K562 (cell line): ENCODE measurements around the gene GSK3B. TPM values are rescaled to one million over a fixed set of nuclear protein-coding genes. Genes with fewer than 3 reads are reported as not detected.
A peak's percentile ranks its signal among the peaks of the same experiment; 100 is the strongest.

Source experiments
- ATAC-seq: fragments of 200-7000 bp; cut with Tn5 transposase; 3 replicates; pipeline ENCODE4 v1.9.1; 2020; ENCODE audit warnings: moderate library complexity
- BruUV-seq: library from RNA; stranded (reverse); fragments of 400-500 nt; replicated peaks from 2 replicates; lab custom pipeline; 2021; lab: Mats Ljungman, UMichigan
- CTCF ChIA-PET: fragments of 300-600 bp; formaldehyde crosslinking; extraction: SDS; loops from one replicate; lab custom pipeline; 2021; ENCODE audit warnings: low intra/inter-chr PET ratio; lab: Yijun Ruan, JAX
- POLR2A ChIA-PET: fragments of 300-600, 350-650 bp; sonication (Branson Sonifier 250); formaldehyde crosslinking; extraction: SDS; loops from one replicate; lab custom pipeline; 2021; ENCODE audit warnings: antibody characterized with exemption, inconsistent platforms; lab: Yijun Ruan, JAX
- DNase-seq, 4 experiments: peaks; one replicate each; pipeline versions ENCODE4 v3.0.0 to v3.0.0-alpha.2; 2011 to 2018; ENCODE audit warnings: low spot score in 3 of 4, mixed read lengths in 3 of 4; ENCODE audit errors: extremely low read depth in 1 of 4
- FAIRE-seq: peaks from 2 replicates; lab custom pipeline; 2011; peaks lifted over from hg19 to GRCh38; lab: Jason Lieb, UNC
- H2AFZ ChIP-seq: 2 replicates; pipeline ENCODE4 v1.6.0; 2011; ENCODE audit warnings: low read depth, low read length, control low read depth, inconsistent platforms
- H3K27ac ChIP-seq: fragments of 200-600 bp; 3 replicates; pipeline ENCODE4 v1.8.0; 2011; ENCODE audit warnings: low read depth, mild to moderate bottlenecking, control low read depth, inconsistent platforms, low read length, moderate library complexity, mixed read lengths; ENCODE audit errors: extremely low read depth
- H3K27me3 ChIP-seq, 2 experiments: fragments of 300-600 bp in 1 of 2; 2 replicates in 1 of 2; 3 replicates in 1 of 2; pipeline versions ENCODE4 v1.6.0 to v1.8.0; 2011; ENCODE audit warnings: inconsistent platforms in 2 of 2, low read length in 2 of 2, mild to moderate bottlenecking in 1 of 2, mixed read lengths in 1 of 2, moderate library complexity in 1 of 2; ENCODE audit not compliant: control insufficient read depth in 2 of 2, insufficient read depth in 2 of 2
- H3K36me3 ChIP-seq: fragments of 300-600 bp; 3 replicates; pipeline ENCODE4 v1.8.0; 2011; ENCODE audit warnings: mild to moderate bottlenecking, low read length, inconsistent platforms; ENCODE audit not compliant: control insufficient read depth, insufficient read depth
- H3K4me1 ChIP-seq, 2 experiments: fragments of 200-600 bp in 1 of 2; replicated peaks in 1 of 2; 2 replicates in 1 of 2; 3 replicates in 1 of 2; pipeline versions ENCODE4 v1.5.1 to v1.8.0; 2011; ENCODE audit warnings: inconsistent platforms in 2 of 2, low read length in 2 of 2, mild to moderate bottlenecking in 1 of 2, mixed read lengths in 1 of 2, moderate library complexity in 1 of 2; ENCODE audit not compliant: control insufficient read depth in 2 of 2, insufficient read depth in 2 of 2
- H3K4me2 ChIP-seq: 2 replicates; pipeline ENCODE4 v1.6.1; 2011; ENCODE audit warnings: low read length, control low read depth, inconsistent platforms, mixed read lengths; ENCODE audit not compliant: insufficient read depth
- H3K4me3 ChIP-seq: fragments of 200-600 bp; sonication (generic), shearing (Covaris generic); 2 replicates; pipeline ENCODE4 v1.5.1; 2016; ENCODE audit warnings: control low read depth, inconsistent platforms
- H3K79me2 ChIP-seq: fragments of 200-600 bp; 3 replicates; pipeline ENCODE4 v1.8.0; 2011; ENCODE audit warnings: low read length, inconsistent platforms; ENCODE audit not compliant: control insufficient read depth, insufficient read depth
- H3K9ac ChIP-seq, 2 experiments: 2 replicates each; pipeline versions ENCODE4 v1.6.0 to v1.6.1; 2011; ENCODE audit warnings: low read depth in 2 of 2, low read length in 2 of 2, control low read depth in 1 of 2, inconsistent platforms in 1 of 2, mild to moderate bottlenecking in 1 of 2, mixed read lengths in 1 of 2; ENCODE audit not compliant: insufficient read depth in 1 of 2
- H3K9me1 ChIP-seq: one replicate; pipeline ENCODE4 v1.6.0; 2011; ENCODE audit warnings: inconsistent platforms, mild to moderate bottlenecking, low read length, moderate library complexity; ENCODE audit not compliant: control insufficient read depth, insufficient read depth
- H3K9me3 ChIP-seq: replicated peaks from 2 replicates; pipeline ENCODE4 v1.5.1; 2011; ENCODE audit warnings: low read depth, low read length, inconsistent platforms; ENCODE audit not compliant: control insufficient read depth, insufficient read depth
- H4K20me1 ChIP-seq: replicated peaks from 2 replicates; pipeline ENCODE4 v1.6.1; 2011; ENCODE audit warnings: low read length, inconsistent platforms, mixed read lengths; ENCODE audit not compliant: control insufficient read depth, insufficient read depth
- MAFG ChIP-seq: fragments of 450-650 bp; conservative IDR thresholded peaks from 2 replicates; pipeline ENCODE4 v1.6.1; 2016; ENCODE audit warnings: missing genetic modification characterization, missing compliant biosample characterization
- MEIS2 ChIP-seq: fragments of 450-650 bp; IDR thresholded peaks from 2 replicates; pipeline ENCODE4 v1.6.1; 2014; ENCODE audit warnings: mild to moderate bottlenecking; ENCODE audit not compliant: partially characterized antibody
- NFE2 ChIP-seq: IDR thresholded peaks from 2 replicates; pipeline ENCODE4 v1.6.1; 2014; ENCODE audit warnings: antibody characterized with exemption, low read depth
- SPI1 ChIP-seq: IDR thresholded peaks from 2 replicates; pipeline ENCODE4 v1.6.1; 2011; ENCODE audit warnings: low read depth, low read length, control low read depth, borderline replicate concordance
- ZBTB17 ChIP-seq: fragments of 450-650 bp; formaldehyde crosslinking; IDR thresholded peaks from 2 replicates; pipeline ENCODE4 v1.4.0; 2020; ENCODE audit warnings: mild to moderate bottlenecking
- WGBS: fragments of 100-300 bp; shearing (Covaris generic); methylation state at CpG from one replicate; pipeline ENCODE4 v1.1.6; 2016; ENCODE audit warnings: low coverage, mixed read lengths; ENCODE audit not compliant: insufficient coverage; ENCODE audit errors: missing lambda C conversion rate; 5-methylcytosine and 5-hydroxymethylcytosine counted together
- in situ Hi-C: fragments of 300-500 bp; cut with MboI; formaldehyde crosslinking; loops from 4 replicates; pipeline ENCODE4 v1.15.0; 2018; ENCODE audit warnings: inconsistent platforms, mixed read lengths
- intact Hi-C: fragments of 100-400 bp; cut with micrococcal nuclease; formaldehyde crosslinking; loops from 2 replicates; pipeline ENCODE4 v1.14.2; 2022
- polyA plus RNA-seq, 8 experiments: library from polyadenylated mRNA; depleted of rRNA in 4 of 8; stranded (reverse) in 5 of 8; unstranded in 3 of 8; fragments of >200 nt; fragmentation: Nextera tagmentation in 2 of 8; fragmentation: Illumina TruSeq in 1 of 8; extraction: Ambion mirVana in 2 of 8; extraction: Trizol in 1 of 8; gene quantifications; 2 replicates each; pipeline versions ENCODE4 v1.2.1 to v1.2.3, GENCODE V29; 2011 to 2014; ENCODE audit warnings: inconsistent platforms in 1 of 8, missing spikeins in 1 of 8
- total RNA-seq, 7 experiments: library from RNA; depleted of rRNA in 6 of 7; stranded (reverse); fragments of >200 nt in 6 of 7; fragmentation: Illumina TruSeq in 2 of 7; extraction: Trizol in 2 of 7; gene quantifications; 2 replicates each; pipeline versions ENCODE4 v1.2.1 to v1.2.3, GENCODE V29; 2011 to 2021; ENCODE audit warnings: low replicate concordance in 1 of 7
- TF ChIP-seq, protein P1 (sequence below): fragments of 450-650 bp; IDR thresholded peaks from one replicate; pipeline ENCODE4 v1.6.1; 2018; ENCODE audit warnings: mild to moderate bottlenecking, moderate library complexity; ENCODE audit not compliant: partially characterized antibody
- TF ChIP-seq, protein P2 (sequence below): sonication (generic); formaldehyde crosslinking; IDR thresholded peaks from 2 replicates; pipeline ENCODE4 v1.8.1; 2023; ENCODE audit warnings: mild to moderate bottlenecking, missing genetic modification reagents, moderate library complexity
- TF ChIP-seq, protein P3 (sequence below): sonication (generic); formaldehyde crosslinking; IDR thresholded peaks from 2 replicates; pipeline ENCODE4 v1.8.1; 2023; ENCODE audit warnings: mild to moderate bottlenecking, missing genetic modification reagents

GSK3B gene
- total and polyA plus RNA-seq, 9 of the 15 experiments (the other 6 are each of a cell fraction or from before 2014, with no cell fraction given), result 4.7 to 25.0 (median 18.7) TPM

DNA sequence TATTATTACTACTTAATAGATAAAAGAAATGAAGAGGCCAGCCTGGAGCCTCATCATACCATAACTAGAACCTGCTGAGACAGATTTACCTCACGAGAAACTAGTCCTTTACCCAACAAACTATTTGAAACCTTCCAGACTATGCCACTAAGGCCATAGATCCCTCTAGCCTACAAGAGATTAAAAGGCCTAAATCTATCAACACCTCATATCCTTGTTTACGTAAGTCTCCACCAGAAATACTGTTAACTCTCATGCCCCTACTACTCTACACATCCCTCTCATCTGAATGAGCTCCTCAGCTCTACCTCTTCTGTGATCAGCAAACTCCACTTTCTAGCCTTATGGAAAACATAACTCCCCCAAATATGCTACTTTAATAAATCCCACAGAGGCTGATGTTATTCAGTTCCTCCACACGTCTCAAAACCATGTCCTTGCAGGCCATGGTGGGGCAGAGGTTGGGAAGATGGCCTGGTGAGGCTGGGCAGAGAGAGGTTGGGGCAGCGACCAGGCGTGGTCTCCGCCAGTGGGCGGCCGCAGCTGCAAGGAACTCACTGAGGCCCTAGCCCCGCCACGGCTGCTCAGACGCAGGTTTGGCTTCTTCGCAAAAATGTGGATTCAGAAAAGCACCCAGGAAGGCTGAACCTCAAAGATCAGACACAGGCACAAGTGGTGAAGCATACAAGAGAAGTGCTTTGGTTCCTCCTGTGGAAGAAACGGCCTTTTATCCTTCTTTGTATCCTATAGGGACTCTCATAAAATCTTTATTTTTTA, 65.8 kb downstream of the GSK3B start:
- no peaks in the 10 kb centered on the region for H3K9me1 ChIP-seq
- no peak overlapping the region for H2AFZ ChIP-seq
- in situ Hi-C loops, result no loop called here
- H3K9me3 ChIP-seq, result no peaks in the 10 kb centered on the region
- ATAC-seq, result no peak
- peaks cover 0 to 4% of the 10 kb centered on the region in 2 experiments; a peak in 2 of 5 replicates for H3K4me1 ChIP-seq
- no peaks in the 10 kb centered on the region for H3K36me3 ChIP-seq
- no peak overlapping the region for H3K4me3 ChIP-seq
- no peaks in the 10 kb centered on the region for H4K20me1 ChIP-seq
- no peak overlapping the region for H3K4me2 ChIP-seq
- H3K27me3 ChIP-seq, result no peaks in the 10 kb centered on the region
- no TSS peak for BruUV-seq
- CTCF ChIA-PET, result no interaction called here
- H3K9ac ChIP-seq, result no peak overlapping the region
- WGBS, result 93% methylated on average over 6 of the region's 13 CpGs
- TF ChIP-seq MEIS2, result peak; percentile 12
- TF ChIP-seq, protein P1, sequence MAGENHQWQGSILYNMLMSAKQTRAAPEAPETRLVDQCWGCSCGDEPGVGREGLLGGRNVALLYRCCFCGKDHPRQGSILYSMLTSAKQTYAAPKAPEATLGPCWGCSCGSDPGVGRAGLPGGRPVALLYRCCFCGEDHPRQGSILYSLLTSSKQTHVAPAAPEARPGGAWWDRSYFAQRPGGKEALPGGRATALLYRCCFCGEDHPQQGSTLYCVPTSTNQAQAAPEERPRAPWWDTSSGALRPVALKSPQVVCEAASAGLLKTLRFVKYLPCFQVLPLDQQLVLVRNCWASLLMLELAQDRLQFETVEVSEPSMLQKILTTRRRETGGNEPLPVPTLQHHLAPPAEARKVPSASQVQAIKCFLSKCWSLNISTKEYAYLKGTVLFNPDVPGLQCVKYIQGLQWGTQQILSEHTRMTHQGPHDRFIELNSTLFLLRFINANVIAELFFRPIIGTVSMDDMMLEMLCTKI, result no peak
- TF ChIP-seq, all 486 proteins: peak for 1
- DNase-seq (no peak), FAIRE-seq (no peak)
- Histone ChIP-seq H3K27ac (no peak overlapping the region), H3K79me2 (peaks cover 69% of the 10 kb centered on the region)
- POLR2A ChIA-PET, result interaction anchor here (0.6 kb wide), 1 partner anchor 33 kb away, joined by 4 read pairs; no protein-coding TSS in a partner anchor
- intact Hi-C loops, result no loop called here

DNA sequence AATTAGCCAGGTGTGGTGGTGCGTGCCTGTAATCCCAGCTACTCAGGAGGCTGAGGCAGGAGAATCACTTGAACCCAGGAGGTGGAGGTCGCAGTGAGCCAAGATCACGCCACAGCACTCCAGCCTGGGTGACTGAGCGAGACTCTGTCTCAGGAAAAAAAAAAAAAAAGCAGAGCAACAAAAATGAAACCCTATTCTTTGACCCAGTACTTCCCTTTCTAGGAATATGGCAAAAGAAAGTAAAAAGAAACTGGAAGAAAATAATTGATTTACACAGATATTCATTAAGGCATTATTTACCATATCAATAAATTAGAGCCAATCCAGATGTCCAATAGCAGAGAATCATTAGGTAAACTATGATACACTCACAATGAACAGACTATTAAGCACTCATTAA, 67.0 kb downstream of the GSK3B start:
- Histone ChIP-seq H3K27ac (no peak overlapping the region), H3K9ac (no peak overlapping the region), H3K9me1 (no peaks in the 10 kb centered on the region), H3K9me3 (no peaks in the 10 kb centered on the region), H3K27me3 (no peaks in the 10 kb centered on the region), H3K4me2 (no peak overlapping the region), H3K4me1 (peaks cover 4 to 7% of the 10 kb centered on the region in 2 experiments; a peak in 4 of 5 replicates), H3K79me2 (peaks cover 72% of the 10 kb centered on the region), H2AFZ (no peak overlapping the region), H3K4me3 (no peak overlapping the region), H3K36me3 (no peaks in the 10 kb centered on the region), H4K20me1 (no peaks in the 10 kb centered on the region; the same call in 1 of the 2 replicates)
- no TSS peak for BruUV-seq
- intact Hi-C loops (no loop called here), in situ Hi-C loops (no loop called here)
- FAIRE-seq, result no peak
- ChIA-PET POLR2A (no interaction called here), CTCF (no interaction called here)
- no peak for ATAC-seq
- TF ChIP-seq, protein P2, sequence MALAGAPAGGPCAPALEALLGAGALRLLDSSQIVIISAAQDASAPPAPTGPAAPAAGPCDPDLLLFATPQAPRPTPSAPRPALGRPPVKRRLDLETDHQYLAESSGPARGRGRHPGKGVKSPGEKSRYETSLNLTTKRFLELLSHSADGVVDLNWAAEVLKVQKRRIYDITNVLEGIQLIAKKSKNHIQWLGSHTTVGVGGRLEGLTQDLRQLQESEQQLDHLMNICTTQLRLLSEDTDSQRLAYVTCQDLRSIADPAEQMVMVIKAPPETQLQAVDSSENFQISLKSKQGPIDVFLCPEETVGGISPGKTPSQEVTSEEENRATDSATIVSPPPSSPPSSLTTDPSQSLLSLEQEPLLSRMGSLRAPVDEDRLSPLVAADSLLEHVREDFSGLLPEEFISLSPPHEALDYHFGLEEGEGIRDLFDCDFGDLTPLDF (CRISPR knock-in tag), result no peak
- no peak for TF ChIP-seq MAFG (tag)
- no peak for TF ChIP-seq SPI1
- TF ChIP-seq, protein P3, sequence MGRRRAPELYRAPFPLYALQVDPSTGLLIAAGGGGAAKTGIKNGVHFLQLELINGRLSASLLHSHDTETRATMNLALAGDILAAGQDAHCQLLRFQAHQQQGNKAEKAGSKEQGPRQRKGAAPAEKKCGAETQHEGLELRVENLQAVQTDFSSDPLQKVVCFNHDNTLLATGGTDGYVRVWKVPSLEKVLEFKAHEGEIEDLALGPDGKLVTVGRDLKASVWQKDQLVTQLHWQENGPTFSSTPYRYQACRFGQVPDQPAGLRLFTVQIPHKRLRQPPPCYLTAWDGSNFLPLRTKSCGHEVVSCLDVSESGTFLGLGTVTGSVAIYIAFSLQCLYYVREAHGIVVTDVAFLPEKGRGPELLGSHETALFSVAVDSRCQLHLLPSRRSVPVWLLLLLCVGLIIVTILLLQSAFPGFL, result no peak
- no peak for TF ChIP-seq NFE2
- TF ChIP-seq ZBTB17, result no peak
- no CpG with 5 or more reads among the region's 4 CpGs for WGBS
- no peak for DNase-seq
